Esophagus muscularis mucosa (tissue), 4 donors: ENCODE measurements around the gene CYTH3.

Source experiments
- CTCF ChIP-seq, 3 experiments: fragments of 200-600 bp in 2 of 3; fragments of 450-650 bp in 1 of 3; sonication (generic) in 2 of 3; IDR thresholded peaks; one replicate each; pipeline ENCODE4 v1.5.1; 2017 to 2019; ENCODE audit warnings: antibody characterized with exemption in 3 of 3, mild to moderate bottlenecking in 2 of 3, moderate library complexity in 1 of 3
- EP300 ChIP-seq: sonication (generic); formaldehyde crosslinking; IDR thresholded peaks from one replicate; pipeline ENCODE4 v1.6.1; 2017; ENCODE audit warnings: antibody characterized with exemption
- POLR2A ChIP-seq: fragments of 450-650 bp; IDR thresholded peaks from one replicate; pipeline ENCODE4 v1.6.1; 2017; ENCODE audit warnings: antibody characterized with exemption, moderate library complexity, mild to moderate bottlenecking, low read depth
- POLR2AphosphoS5 ChIP-seq, 2 donors: sonication (generic); formaldehyde crosslinking; IDR thresholded peaks; one replicate each; pipeline ENCODE4 v1.6.1; 2017; ENCODE audit warnings: antibody characterized with exemption in 2 of 2

- TF ChIP-seq CTCF (IDR thresholded peaks at IDR 0.05) = no peak
- TF ChIP-seq EP300 = no peak
- no peak for TF ChIP-seq POLR2A
- TF ChIP-seq POLR2AphosphoS5 (IDR thresholded peaks at IDR 0.05) = no peak
These were observed 4.5 kb upstream of the CYTH3 start for GRCh38 chr7:6276911-6277408.
